Adrenal gland (tissue), 12 donors: ENCODE data around the gene GMEB1. TPM values are rescaled to one million over a fixed set of nuclear protein-coding genes. Genes with fewer than 3 reads are reported as not detected.

Source experiments
- DNase-seq, 7 donors: peaks; one replicate each; pipeline ENCODE4 v3.0.0-alpha.2; 2019 to 2020
- H3K27ac ChIP-seq, 5 donors: fragments of 200-600 bp; sonication (generic) in 4 of 5; 1 replicate in 3 of 5; 2 replicates in 2 of 5; pipeline versions ENCODE4 v1.5.1 to v1.8.0; 2016 to 2020; ENCODE audit warnings: mild to moderate bottlenecking in 1 of 5
- H3K27me3 ChIP-seq: fragments of 200-600 bp; 2 replicates; pipeline ENCODE4 v1.8.0; 2021
- H3K36me3 ChIP-seq, 2 donors: fragments of 200-600 bp; replicated peaks in 1 of 2; 1 replicate in 1 of 2; 2 replicates in 1 of 2; pipeline versions ENCODE4 v1.5.1 to v1.8.0; 2018 to 2022
- H3K4me1 ChIP-seq, 2 donors: fragments of 200-600 bp; replicated peaks in 1 of 2; 1 replicate in 1 of 2; 2 replicates in 1 of 2; pipeline versions ENCODE4 v1.5.1 to v1.8.0; 2018 to 2021
- H3K4me3 ChIP-seq, 4 donors: fragments of 200-600 bp; sonication (generic) in 3 of 4; one replicate each; pipeline ENCODE4 v1.5.1; 2016 to 2018
- H3K9me3 ChIP-seq, 3 donors: fragments of 200-600 bp; sonication (generic) in 1 of 3; replicated peaks in 1 of 3; 1 replicate in 2 of 3; 2 replicates in 1 of 3; pipeline versions ENCODE4 v1.5.1 to v1.8.0; 2016 to 2021
- POLR2A ChIP-seq, 2 donors: fragments of 450-650 bp; IDR thresholded peaks; one replicate each; pipeline ENCODE4 v1.6.1; 2017; ENCODE audit warnings: antibody characterized with exemption in 2 of 2, mild to moderate bottlenecking in 2 of 2, moderate library complexity in 1 of 2
- WGBS, 4 donors: extraction: QIAGEN DNeasy Blood & Tissue Kit in 2 of 4; methylation state at CpG; one replicate each; pipeline versions ENCODE4 v1.1.5 to v1.1.7; 2013 to 2017; 5-methylcytosine and 5-hydroxymethylcytosine counted together
- intact Hi-C, 2 donors: fragments of 100-400 bp; cut with DNase I; formaldehyde crosslinking; loops; one replicate each; pipeline versions ENCODE4 v1.14.1 to v1.15.0; 2022 to 2023
- polyA plus RNA-seq, 3 donors: library from polyadenylated mRNA; stranded (reverse); fragments of 200-250 nt in 2 of 3; fragments of 350-450 nt in 1 of 3; fragmentation: Illumina TruSeq in 1 of 3; extraction: RNeasy Lipid Tissue Mini Kit (QIAGEN cat#74804) in 1 of 3; gene quantifications; one replicate each; pipeline ENCODE4 v1.2.3, GENCODE V29; 2013 to 2014
- total RNA-seq, 9 donors: library from RNA; depleted of rRNA in 4 of 9; stranded (reverse); fragments of >200 nt in 4 of 9; fragments of 120-200 nt in 1 of 9; fragmentation: NEBNext Ultra II Directional in 1 of 9; extraction: Animal tissue kit (Norgen Biotek cat#: 25700) in 1 of 9; gene quantifications; one replicate each; pipeline versions ENCODE4 v1.1.0 to v1.2.4, GENCODE V29; 2013 to 2023
- TF ChIP-seq, protein P1 (sequence below), 6 experiments: fragments of 450-650 bp in 4 of 6; fragments of 200-600 bp in 2 of 6; sonication (generic) in 1 of 6; IDR thresholded peaks; 1 replicate in 5 of 6; 2 replicates in 1 of 6; pipeline versions ENCODE4 v1.5.1 to v1.8.0; 2016 to 2021; ENCODE audit warnings: antibody characterized with exemption in 6 of 6, mild to moderate bottlenecking in 2 of 6, moderate library complexity in 1 of 6
- donor health status: healthy with polysubstance abuse.
- donor health status: Bipolar disorder and iron deficiency.
- donor health status: DM: yes; HTN: yes; CAD: no.
- donor health status: DM: no; HTN: no; CAD: no.
- donor health status: DM: no; HTN: no; CAD: no.
- donor health status: DM: yes; HTN: yes; CAD: no.

GMEB1 gene
- total and polyA plus RNA-seq, 12 donors, result 3.6 to 27.0 (median 9.2) TPM

DNA sequence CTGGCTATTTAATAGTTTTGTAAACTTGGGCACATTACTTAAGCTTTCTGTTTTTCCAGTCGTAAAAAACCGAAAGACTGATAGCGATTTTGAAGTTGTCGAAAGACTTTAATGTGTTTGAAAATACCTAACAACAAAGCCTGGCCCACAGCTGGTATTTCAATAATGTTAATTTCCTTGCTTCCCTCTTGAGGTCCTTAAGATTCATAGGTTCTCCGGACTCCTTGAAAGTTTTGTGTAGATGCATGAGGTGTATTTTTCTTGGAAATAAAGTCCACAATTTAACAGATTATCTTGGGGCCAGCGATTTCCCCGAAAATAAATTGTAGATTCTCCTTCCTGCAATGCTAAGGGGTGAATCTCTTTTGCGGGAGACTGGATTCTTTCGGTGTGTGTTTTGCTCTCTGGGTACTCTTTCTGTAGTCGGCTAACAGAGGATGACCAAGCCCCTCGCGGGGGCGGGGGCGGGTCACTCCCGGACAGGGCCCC is 67.4 kb downstream of the GMEB1 start:
- TF ChIP-seq POLR2A (IDR thresholded peaks at IDR 0.05), result no peak
- TF ChIP-seq, protein P1, sequence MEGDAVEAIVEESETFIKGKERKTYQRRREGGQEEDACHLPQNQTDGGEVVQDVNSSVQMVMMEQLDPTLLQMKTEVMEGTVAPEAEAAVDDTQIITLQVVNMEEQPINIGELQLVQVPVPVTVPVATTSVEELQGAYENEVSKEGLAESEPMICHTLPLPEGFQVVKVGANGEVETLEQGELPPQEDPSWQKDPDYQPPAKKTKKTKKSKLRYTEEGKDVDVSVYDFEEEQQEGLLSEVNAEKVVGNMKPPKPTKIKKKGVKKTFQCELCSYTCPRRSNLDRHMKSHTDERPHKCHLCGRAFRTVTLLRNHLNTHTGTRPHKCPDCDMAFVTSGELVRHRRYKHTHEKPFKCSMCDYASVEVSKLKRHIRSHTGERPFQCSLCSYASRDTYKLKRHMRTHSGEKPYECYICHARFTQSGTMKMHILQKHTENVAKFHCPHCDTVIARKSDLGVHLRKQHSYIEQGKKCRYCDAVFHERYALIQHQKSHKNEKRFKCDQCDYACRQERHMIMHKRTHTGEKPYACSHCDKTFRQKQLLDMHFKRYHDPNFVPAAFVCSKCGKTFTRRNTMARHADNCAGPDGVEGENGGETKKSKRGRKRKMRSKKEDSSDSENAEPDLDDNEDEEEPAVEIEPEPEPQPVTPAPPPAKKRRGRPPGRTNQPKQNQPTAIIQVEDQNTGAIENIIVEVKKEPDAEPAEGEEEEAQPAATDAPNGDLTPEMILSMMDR (IDR thresholded peaks at IDR 0.05), result no peak

DNA sequence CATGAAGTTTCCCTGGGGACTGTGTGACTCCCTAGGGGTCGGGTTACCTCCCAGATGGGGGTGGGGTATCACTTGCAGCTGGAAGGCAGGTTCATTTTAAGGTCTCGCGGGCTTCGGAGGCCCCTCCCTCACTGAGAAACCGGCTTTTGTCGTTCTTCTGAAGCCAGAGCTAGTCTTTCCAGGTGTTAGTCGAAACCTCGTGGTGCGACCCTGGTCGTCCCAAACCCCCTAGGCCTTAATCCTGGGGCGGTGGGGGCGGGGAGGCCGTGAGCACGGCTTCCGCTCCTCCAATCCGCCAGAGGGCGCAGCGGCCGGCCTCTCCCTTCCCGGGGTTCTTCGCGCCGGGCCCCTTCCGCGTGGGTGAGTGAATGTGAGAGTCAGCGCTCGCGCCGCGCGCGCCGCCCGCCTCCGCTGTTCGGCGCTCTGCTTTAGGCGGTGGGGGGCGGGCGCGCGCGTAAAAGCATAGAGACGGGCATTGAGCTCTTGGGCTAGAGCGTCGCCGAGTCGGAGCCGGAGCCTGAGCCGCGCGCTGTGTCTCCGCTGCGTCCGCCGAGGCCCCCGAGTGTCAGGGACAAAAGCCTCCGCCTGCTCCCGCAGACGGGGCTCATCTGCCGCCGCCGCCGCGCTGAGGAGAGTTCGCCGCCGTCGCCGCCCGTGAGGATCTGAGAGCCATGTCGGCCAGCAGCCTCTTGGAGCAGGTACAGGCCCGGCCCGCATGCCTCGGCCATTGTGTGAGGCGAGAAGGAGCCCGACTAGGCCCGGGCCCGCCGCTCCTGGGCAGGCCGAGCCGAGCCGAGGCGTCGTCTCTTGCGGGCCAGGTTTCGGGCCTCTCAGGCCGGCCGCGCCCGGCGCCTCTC is 68.1 kb downstream of the GMEB1 start, which contains the start of gene YTHDF2:
YTHDF2 (plus strand) TSS at position 491 of the 857 bp plus-strand sequence; CDS start at position 672, 181 bp downstream.
- peak; percentile 96 to 98 (median 98) for DNase-seq
- peaks cover 0 to 33% of the 10 kb centered on the region in 2 donors for H3K36me3 ChIP-seq
- peaks cover 13 to 37% of the 10 kb centered on the region in 2 donors for H3K4me1 ChIP-seq
- no peaks in the 10 kb centered on the region for H3K27me3 ChIP-seq
- H3K27ac ChIP-seq, result peak within 1 kb of the TSS; percentile 83 to 99 (median 96)
- intact Hi-C loops, result no loop called here
- H3K9me3 ChIP-seq, result no peaks in the 10 kb centered on the region
- peak within 1 kb of the TSS; percentile 86 to 97 (median 92) for H3K4me3 ChIP-seq
- TF ChIP-seq, protein P1 (IDR thresholded peaks at IDR 0.05), result peak; percentile 88 to 97 (median 94)
- peak; percentile 95 to 98 for TF ChIP-seq POLR2A (IDR thresholded peaks at IDR 0.05)
- WGBS, 4 donors, result 0% methylated on average over 9 to 92 of the region's 92 CpGs

More for the DNA sequence above, 67.4 kb downstream of the GMEB1 start:
- WGBS, 4 donors, result 13 to 19% (median 14%) methylated on average over 13 to 15 of the region's 15 CpGs
- H3K27me3 ChIP-seq, result no peaks in the 10 kb centered on the region
- H3K36me3 ChIP-seq, result peaks cover 0 to 26% of the 10 kb centered on the region in 2 donors
- H3K27ac ChIP-seq, result peak overlapping the region in 4 of 5 donors; percentile 82 to 99 (median 94)
- H3K4me1 ChIP-seq, result peaks cover 10 to 30% of the 10 kb centered on the region in 2 donors
- H3K4me3 ChIP-seq, result peak overlapping the region in 2 of 4 donors; percentile 86 to 97
- DNase-seq, result no peak
- intact Hi-C loops, result no loop called here
- H3K9me3 ChIP-seq, result no peaks in the 10 kb centered on the region

DNA sequence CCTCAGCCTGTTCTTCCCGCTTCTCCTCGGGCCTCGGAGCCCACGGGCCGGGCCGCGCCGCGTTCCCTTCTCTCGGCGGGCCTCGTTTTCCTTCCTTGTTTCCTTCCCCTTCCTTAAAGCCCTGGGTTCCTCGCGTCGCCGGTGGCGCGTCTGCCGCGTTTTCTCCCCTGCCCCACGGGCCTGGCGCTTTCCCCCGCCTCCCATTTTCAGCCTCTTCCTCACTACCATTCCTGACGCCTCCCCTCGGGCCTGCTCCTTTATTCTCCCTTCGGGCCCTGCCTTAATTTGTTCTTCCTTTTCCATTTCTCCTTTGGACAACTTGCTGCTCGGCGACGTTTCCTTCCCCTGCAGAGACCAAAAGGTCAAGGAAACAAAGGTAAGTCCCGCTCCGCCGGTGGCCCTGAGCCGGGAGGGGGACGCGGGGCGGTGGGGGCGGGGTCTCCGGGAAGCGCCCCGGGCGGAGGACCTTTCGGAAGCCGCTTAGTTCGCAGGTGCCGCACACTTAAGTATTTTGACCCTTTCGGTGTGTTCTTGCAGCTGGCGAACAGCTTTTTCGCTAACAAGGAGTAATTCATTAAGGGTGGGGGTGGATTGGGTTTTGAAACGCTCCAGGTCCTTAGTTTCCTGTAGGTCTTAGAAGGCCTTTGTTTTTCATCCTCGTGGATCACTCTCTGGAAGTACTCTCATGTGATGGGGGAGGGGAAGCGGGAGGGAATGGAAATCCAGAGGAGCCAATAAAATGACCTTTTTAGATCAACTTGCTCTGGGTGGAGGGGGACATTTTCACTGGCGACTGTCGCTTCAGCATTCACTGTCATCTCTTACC is 68.9 kb downstream of the GMEB1 start:
- 0 to 1% (median 1%) methylated on average over 45 to 53 of the region's 53 CpGs for WGBS, 4 donors
- TF ChIP-seq, protein P1 (IDR thresholded peaks at IDR 0.05), result no peak
- peak in 1 of 2 donors; percentile 8 for TF ChIP-seq POLR2A (IDR thresholded peaks at IDR 0.05)
- peak; percentile 54 to 72 (median 67) for DNase-seq
- Histone ChIP-seq H3K9me3 (no peaks in the 10 kb centered on the region), H3K4me3 (peak overlapping the region; percentile 86 to 97 (median 92)), H3K4me1 (peaks cover 13 to 43% of the 10 kb centered on the region in 2 donors), H3K27me3 (no peaks in the 10 kb centered on the region), H3K27ac (peak overlapping the region; percentile 83 to 99 (median 96)), H3K36me3 (peaks cover 0 to 41% of the 10 kb centered on the region in 2 donors)
- intact Hi-C loops, result no loop called here

- no peaks in the 10 kb centered on the region for H3K27me3 ChIP-seq
- H3K36me3 ChIP-seq, result peaks cover 0 to 67% of the 10 kb centered on the region in 2 donors
- H3K4me3 ChIP-seq, result peak overlapping the region in 1 of 4 donors; percentile 0
- peaks cover 24 to 59% of the 10 kb centered on the region in 2 donors for H3K4me1 ChIP-seq
- no peak overlapping the region for H3K27ac ChIP-seq
- no peaks in the 10 kb centered on the region for H3K9me3 ChIP-seq
- intact Hi-C loops, result no loop called here
- DNase-seq, result no peak
- TF ChIP-seq, protein P1 (IDR thresholded peaks at IDR 0.05), result no peak
- no peak for TF ChIP-seq POLR2A (IDR thresholded peaks at IDR 0.05)
These were observed 71.5 kb downstream of the GMEB1 start for GRCh38 chr1:28740118-28740517.
